HG03342 (cell line): Measurements from ENCODE around the gene VN1R2.
"Not testable (repeated sequence)": the region's sequence is repeated elsewhere in the genome, so short reads cannot be mapped to it uniquely, and the experiment has no call there.

Experiments used
- ATAC-seq: cut with Tn5 transposase; IDR thresholded peaks from one replicate; pipeline ENCODE4 v1.9.1; 2021; ENCODE audit warnings: mild to moderate bottlenecking, moderate library complexity; ENCODE audit not compliant: unreplicated experiment

The VN1R2 gene

DNA sequence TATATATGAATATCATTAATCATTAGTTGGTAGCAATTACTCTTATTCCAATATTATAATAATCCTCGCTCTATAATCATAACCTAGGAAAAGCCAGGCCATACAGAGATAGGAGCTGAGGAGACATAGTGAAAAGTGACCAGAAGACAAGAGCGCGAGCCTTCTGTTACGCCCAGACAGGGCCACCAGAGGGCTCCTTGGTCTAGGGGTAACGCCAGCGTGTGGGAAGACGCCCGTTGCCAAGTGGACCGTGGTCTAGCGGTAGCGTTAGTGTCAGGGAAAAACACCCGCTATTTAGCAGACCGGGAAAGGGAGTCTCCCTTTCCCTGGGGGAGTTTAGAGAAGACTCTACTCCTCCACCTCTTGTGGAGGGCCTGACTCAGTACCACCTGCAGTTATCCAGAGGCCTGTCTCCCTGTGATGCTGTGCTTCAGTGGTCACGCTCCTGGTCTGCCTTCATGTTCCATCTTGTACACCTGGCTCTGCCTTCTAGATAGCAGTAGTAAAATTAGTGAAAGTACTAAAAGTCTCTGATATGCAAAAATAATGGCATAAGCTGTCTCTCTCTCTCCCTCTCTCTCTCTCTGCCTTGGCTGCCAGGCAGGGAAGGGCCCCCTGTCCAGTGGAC lies at the start of gene VN1R2:
Gene VN1R2, plus strand, starts transcription at position 578 of the 628 bp plus-strand sequence. CDS start 84 bp downstream, outside the sequence.
- not testable (repeated sequence) for ATAC-seq

- not testable (repeated sequence) for ATAC-seq
These were observed 46.5 kb upstream of the VN1R2 start for GRCh38 chr19:53211554-53211953.

DNA sequence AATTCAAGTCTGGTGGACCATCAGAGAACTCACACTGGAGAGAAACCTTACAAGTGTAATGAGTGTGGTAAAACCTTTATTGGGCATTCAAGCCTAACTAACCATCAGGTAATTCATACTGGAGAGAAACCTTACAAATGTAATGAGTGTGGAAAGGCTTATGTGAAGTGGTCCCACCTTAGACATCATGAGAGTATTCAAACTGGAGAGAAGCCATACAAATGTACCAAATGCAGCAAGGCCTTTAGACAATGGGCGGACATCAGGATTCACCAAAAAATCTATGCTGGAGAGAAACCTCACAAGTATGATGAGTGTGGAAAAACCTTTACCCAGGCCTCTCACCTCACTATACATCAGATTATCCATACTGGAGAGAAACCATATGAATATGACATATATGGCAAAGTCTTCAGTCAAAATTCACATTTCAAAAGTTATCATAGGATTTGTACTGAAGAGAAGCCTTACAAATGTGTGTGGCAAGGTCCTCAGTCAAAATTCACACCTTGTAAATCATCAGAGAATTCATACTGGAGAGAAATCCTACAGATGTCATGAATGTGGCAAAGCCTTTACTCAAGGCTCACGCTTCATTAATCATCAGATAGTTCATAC lies 45.3 kb upstream of the VN1R2 start:
- ATAC-seq = no peak

DNA sequence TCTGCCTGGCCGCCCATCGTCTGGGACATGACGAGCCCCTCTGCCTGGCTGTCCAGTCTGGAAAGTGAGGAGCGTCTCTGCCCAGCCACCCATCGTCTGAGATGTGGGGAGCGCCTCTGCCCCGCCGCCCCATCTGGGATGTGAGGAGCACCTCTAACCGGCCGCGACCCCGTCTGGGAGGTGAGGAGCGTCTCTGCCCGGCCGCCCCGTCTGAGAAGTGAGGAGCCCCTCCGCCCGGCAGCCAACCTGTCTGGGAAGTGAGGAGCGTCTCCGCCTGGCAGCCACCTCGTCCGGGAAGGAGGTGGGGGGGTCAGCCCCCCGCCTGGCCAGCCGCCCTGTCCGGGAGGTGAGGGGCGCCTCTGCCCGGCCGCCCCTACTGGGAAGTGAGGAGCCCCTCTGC lies 35.4 kb upstream of the VN1R2 start:
- ATAC-seq = not testable (repeated sequence)

DNA sequence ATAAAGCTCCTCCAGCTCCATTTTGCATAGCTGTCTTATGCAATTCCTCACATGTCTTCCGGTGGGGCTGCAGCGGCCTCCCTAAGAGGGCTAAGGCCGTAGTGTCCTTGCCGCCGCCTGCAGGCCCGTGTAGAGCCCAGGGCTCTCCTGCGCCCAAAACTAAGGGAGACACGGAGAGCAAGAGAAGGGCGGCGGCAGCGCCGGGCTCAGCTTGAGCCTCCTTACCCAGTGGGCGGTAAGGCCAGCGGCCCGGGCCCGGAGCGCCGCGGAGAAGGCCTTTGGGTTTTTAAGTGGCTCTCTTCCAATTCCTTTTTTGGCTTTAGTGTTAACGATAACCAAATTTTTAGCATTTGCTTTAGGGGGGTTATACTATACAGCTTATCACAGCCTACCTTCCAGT lies 33.5 kb upstream of the VN1R2 start:
- no peak for ATAC-seq

GRCh38 chr19:53237114-53237777 lies 20.8 kb upstream of the VN1R2 start:
- no peak for ATAC-seq

GRCh38 chr19:53246498-53246897 lies 11.6 kb upstream of the VN1R2 start:
- ATAC-seq = no peak

- no peak for ATAC-seq
These were observed 3.4 kb upstream of the VN1R2 start, which contains the start of gene ZNF677 for GRCh38 chr19:53254411-53255341. Gene ZNF677, minus strand, starts transcription at chr19:53254873. Its CDS starts 3,323 bp downstream, at chr19:53251550.

DNA sequence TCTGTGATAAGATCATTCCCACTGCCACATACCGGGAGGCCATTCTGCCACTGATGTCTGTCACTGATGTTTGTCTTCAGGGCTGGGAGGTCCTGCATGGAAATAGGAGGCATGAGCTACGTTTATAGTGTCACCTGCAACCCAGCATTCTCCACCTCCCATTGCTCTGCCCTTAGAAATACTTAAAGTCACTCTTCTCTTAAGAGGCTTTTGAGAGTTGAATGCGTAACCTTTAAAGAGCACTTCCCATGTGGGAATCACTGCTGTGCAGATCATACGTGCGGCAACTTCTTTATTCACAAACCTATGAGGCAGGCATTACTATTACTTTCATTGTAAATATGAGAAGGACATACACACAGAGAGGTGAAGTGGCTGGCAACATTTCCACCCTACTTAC lies 9.5 kb downstream of the VN1R2 start, which contains the start of gene VN1R4:
Gene VN1R4, minus strand, starts transcription at position 101 of the 400 bp plus-strand sequence. Its CDS starts 58 bp downstream, at position 43.
- not testable (repeated sequence) for ATAC-seq

DNA sequence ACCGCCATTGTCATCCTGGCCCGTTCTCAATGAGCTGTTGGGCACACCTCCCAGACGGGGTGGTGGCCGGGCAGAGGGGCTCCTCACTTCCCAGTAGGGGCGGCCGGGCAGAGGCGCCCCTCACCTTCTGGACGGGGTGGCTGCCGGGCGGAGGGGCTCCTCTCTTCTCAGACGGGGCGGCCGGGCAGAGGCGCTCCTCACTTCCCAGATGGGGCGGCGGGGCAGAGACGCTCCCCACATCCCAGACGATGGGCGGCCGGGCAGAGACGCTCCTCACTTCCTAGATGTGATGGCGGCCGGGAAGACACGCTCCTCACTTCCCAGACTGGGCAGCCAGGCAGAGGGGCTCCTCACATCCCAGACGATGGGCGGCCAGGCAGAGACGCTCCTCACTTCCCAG lies 11.8 kb downstream of the VN1R2 start:
- ATAC-seq = not testable (repeated sequence)

DNA sequence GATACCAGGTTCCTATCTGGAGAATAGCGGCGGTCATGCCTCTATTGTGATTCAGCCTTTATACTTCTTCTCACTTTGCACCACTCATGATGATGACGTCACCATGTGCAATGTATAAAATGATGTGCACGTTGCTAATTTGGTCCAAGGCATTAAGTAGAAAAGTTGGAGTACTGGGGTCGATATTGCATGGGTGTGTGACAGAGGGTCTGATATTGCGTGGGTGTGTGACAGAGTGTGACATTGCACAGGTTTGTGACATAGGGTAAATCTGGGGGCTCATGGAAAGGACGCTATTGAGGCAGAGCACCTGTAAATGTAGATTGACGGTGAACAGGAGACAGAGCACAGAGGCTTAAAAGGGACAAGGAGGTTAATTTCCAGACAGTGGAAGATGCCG lies 14.0 kb downstream of the VN1R2 start:
- no peak for ATAC-seq

- no peak for ATAC-seq
These were observed 17.4 kb downstream of the VN1R2 start for GRCh38 chr19:53275480-53275879.

GRCh38 chr19:53281947-53282346 lies 23.9 kb downstream of the VN1R2 start:
- ATAC-seq = not testable (repeated sequence)

GRCh38 chr19:53285087-53285486 lies 27.0 kb downstream of the VN1R2 start:
- ATAC-seq = no peak

DNA sequence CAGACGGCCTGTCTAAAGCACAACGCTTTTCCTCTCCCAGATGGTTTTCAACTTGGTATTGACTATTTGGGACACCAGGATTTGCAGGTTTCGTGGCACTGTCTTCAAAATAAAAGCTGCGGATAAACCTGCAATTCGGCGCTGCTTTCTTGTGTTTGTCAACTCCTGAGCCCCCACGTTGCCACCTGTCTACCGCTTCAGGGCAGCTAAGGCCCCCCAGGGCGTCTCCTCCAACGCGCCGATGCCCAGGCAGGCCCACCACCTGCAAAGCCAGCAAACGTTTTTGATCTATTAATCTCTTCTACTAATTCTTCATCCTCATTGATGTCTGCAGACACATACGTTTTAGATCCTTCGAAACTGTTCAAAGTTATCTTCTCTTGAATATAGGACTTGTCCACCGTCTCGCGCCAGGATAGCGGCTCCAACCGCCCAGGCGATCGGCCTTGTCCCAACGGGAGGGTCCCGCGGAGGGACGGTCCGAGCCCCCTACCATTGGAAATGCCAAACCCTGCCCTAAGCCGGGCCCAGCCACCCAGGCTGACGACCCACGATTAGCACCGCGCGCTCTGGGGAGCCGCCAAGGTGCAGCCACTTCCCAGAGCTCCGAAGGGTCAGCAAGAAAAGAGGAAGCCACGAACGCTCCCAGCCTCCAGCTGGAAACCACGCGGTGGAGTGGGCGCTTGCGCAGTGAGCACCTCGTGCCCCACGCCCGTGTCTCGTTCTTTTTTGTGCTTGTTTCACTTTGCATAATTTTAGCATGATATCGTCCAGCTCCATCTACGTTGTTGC lies 32.9 kb downstream of the VN1R2 start:
- no peak for ATAC-seq

- ATAC-seq = no peak
These were observed 36.8 kb downstream of the VN1R2 start for GRCh38 chr19:53294786-53295441.

GRCh38 chr19:53301341-53301740 lies 43.2 kb downstream of the VN1R2 start:
- ATAC-seq = not testable (repeated sequence)

DNA sequence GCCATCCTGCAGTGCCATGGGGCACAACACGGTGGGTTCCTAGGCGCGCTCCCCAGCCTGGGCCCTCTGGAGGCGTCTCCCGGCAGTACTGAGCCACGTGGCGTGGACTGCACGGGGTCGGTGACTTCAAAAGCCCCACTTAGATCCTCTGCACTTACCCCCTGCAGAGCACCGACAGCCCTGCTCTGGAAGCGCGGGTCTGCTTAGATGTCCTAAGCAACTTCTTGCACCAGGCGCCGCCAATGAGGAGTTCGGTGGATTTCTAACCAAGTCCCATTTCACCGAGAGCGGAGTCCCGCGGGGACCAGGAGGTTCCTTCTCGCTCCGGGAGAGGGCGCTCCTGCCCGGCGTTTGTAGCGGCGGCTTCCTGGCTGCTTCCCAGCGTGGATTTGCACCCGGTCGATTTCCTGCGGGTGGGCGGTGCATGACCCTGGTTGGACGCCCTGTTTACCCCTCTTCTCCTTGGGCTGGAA lies 50.3 kb downstream of the VN1R2 start:
- no peak for ATAC-seq
